HL-60 (cell line): ENCODE data around the gene SLC25A21.

Experiments used
- GABPA ChIP-seq: IDR thresholded peaks from 2 replicates; pipeline ENCODE4 v1.6.1; 2012; ENCODE audit warnings: low read depth
- POLR2AphosphoS5 ChIP-seq: IDR thresholded peaks from 2 replicates; pipeline ENCODE4 v1.6.1; 2012; ENCODE audit warnings: low read depth
- SPI1 ChIP-seq: IDR thresholded peaks from 2 replicates; pipeline ENCODE4 v1.6.1; 2012; ENCODE audit warnings: low read depth, mild to moderate bottlenecking, borderline replicate concordance
- TF ChIP-seq, protein P1 (sequence below): IDR thresholded peaks from 2 replicates; pipeline ENCODE4 v1.6.1; 2012; ENCODE audit warnings: low read depth; ENCODE audit not compliant: insufficient replicate concordance
- TF ChIP-seq, protein P2 (sequence below): IDR thresholded peaks from one replicate; pipeline ENCODE4 v1.5.1; 2011; ENCODE audit warnings: low read length, control low read depth, inconsistent platforms; ENCODE audit not compliant: insufficient read depth

DNA sequence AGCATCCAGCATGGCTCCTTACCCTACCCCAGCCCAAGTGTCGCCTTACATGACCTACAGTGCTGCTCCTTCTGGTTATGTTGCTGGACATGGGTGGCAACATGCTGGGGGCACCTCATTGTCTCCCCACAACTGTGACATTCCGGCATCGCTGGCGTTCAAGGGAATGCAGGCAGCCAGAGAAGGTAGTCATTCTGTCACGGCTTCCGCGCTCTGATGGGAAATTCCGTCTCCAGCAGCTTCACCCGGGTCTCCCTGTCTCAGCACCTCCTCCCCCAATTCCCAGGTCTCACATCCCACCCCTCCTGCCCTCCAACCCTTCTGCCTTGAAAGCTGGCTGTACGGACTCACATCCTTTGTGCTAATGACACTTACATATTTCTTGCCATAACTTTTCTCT lies 496.2 kb downstream of the SLC25A21 start:
- TF ChIP-seq POLR2AphosphoS5 (no peak), GABPA (no peak), SPI1 (no peak)
- TF ChIP-seq, protein P1, sequence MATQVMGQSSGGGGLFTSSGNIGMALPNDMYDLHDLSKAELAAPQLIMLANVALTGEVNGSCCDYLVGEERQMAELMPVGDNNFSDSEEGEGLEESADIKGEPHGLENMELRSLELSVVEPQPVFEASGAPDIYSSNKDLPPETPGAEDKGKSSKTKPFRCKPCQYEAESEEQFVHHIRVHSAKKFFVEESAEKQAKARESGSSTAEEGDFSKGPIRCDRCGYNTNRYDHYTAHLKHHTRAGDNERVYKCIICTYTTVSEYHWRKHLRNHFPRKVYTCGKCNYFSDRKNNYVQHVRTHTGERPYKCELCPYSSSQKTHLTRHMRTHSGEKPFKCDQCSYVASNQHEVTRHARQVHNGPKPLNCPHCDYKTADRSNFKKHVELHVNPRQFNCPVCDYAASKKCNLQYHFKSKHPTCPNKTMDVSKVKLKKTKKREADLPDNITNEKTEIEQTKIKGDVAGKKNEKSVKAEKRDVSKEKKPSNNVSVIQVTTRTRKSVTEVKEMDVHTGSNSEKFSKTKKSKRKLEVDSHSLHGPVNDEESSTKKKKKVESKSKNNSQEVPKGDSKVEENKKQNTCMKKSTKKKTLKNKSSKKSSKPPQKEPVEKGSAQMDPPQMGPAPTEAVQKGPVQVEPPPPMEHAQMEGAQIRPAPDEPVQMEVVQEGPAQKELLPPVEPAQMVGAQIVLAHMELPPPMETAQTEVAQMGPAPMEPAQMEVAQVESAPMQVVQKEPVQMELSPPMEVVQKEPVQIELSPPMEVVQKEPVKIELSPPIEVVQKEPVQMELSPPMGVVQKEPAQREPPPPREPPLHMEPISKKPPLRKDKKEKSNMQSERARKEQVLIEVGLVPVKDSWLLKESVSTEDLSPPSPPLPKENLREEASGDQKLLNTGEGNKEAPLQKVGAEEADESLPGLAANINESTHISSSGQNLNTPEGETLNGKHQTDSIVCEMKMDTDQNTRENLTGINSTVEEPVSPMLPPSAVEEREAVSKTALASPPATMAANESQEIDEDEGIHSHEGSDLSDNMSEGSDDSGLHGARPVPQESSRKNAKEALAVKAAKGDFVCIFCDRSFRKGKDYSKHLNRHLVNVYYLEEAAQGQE: no peak
- TF ChIP-seq, protein P2, sequence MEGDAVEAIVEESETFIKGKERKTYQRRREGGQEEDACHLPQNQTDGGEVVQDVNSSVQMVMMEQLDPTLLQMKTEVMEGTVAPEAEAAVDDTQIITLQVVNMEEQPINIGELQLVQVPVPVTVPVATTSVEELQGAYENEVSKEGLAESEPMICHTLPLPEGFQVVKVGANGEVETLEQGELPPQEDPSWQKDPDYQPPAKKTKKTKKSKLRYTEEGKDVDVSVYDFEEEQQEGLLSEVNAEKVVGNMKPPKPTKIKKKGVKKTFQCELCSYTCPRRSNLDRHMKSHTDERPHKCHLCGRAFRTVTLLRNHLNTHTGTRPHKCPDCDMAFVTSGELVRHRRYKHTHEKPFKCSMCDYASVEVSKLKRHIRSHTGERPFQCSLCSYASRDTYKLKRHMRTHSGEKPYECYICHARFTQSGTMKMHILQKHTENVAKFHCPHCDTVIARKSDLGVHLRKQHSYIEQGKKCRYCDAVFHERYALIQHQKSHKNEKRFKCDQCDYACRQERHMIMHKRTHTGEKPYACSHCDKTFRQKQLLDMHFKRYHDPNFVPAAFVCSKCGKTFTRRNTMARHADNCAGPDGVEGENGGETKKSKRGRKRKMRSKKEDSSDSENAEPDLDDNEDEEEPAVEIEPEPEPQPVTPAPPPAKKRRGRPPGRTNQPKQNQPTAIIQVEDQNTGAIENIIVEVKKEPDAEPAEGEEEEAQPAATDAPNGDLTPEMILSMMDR: no peak
